Motor neuron (in vitro differentiated cells): ENCODE results near the gene NTN1. TPM values are rescaled to one million over a fixed set of nuclear protein-coding genes. Genes with fewer than 3 reads are reported as not detected.
A peak's percentile ranks its signal among the peaks of the same experiment; 100 is the strongest.

Experiments used
- ATAC-seq, 8 experiments: fragments of 200-7000 bp; cut with Tn5 transposase; replicated peaks in 6 of 8; 2 replicates each; pipeline ENCODE4 v1.8.0; 2021; ENCODE audit warnings: mild to moderate bottlenecking in 8 of 8, moderate library complexity in 8 of 8
- H3K27ac ChIP-seq, 2 donors: fragments of 250-450 bp; sonication (Bioruptor Pico); 2 replicates each; pipeline ENCODE4 v1.9.0; 2021; ENCODE audit warnings: antibody characterized with exemption in 2 of 2, mild to moderate bottlenecking in 2 of 2, moderate library complexity in 1 of 2
- H3K4me1 ChIP-seq, 2 donors: fragments of 250-450 bp; sonication (Bioruptor Pico); replicated peaks in 1 of 2; 2 replicates each; pipeline ENCODE4 v1.6.1; 2021; ENCODE audit warnings: antibody characterized with exemption in 2 of 2, mild to moderate bottlenecking in 2 of 2, moderate library complexity in 1 of 2
- H3K4me3 ChIP-seq, 5 donors: fragments of 250-450 bp; sonication (Bioruptor Pico); 2 replicates each; pipeline ENCODE4 v1.9.0; 2021; ENCODE audit warnings: antibody characterized with exemption in 5 of 5, mild to moderate bottlenecking in 5 of 5, moderate library complexity in 4 of 5
- WGBS, 10 experiments: fragments of 450-650 bp; shearing (Covaris generic); methylation state at CpG; one replicate each; pipeline ENCODE4 v1.0.0; 2022; 5-methylcytosine and 5-hydroxymethylcytosine counted together
- in situ Hi-C, 9 experiments: fragments of 400-800 bp; cut with MboI; loops; one replicate each; pipeline ENCODE4 v1.15.0; 2021; ENCODE audit warnings: low sequenced_read_pairs in 9 of 9, low pct_unique_long_range_greater_than_20kb in 2 of 9; ENCODE audit not compliant: unreplicated experiment in 9 of 9
- total RNA-seq, 8 experiments: library from RNA; unstranded; fragments of 300-600 nt; gene quantifications; 2 replicates each; pipeline versions ENCODE4 v1.2.3 to v1.2.4, GENCODE V29; 2022

The NTN1 gene
- total RNA-seq, 8 experiments from 2014 or later, result 8.0 to 491 (median 16.4) TPM

GRCh38 chr17:9269350-9270035 is 248.2 kb downstream of the NTN1 start:
- no peak overlapping the region for H3K27ac ChIP-seq
- H3K4me1 ChIP-seq, result peaks cover 30 to 35% of the 10 kb centered on the region in 2 donors
- in situ Hi-C loops, result loop anchor here in 1 of 9 experiments (25.0 kb wide), 1 partner anchor 268 kb away; no protein-coding TSS in a partner anchor
- WGBS, 10 experiments, result 64 to 94% (median 83%) methylated on average over 2 to 6 of the region's 7 CpGs; no CpG with 5 or more reads in 3 of the 10 experiments
- peak in 1 of 8 experiments; percentile 31 for ATAC-seq
- H3K4me3 ChIP-seq, result no peak overlapping the region

- H3K4me1 ChIP-seq, result peaks cover 30 to 31% of the 10 kb centered on the region in 2 donors
- H3K27ac ChIP-seq, result no peak overlapping the region
- WGBS, 10 experiments, result 80 to 100% (median 95%) methylated on average over 1 to 9 of the region's 9 CpGs; no CpG with 5 or more reads in 2 of the 10 experiments
- no peak for ATAC-seq
- in situ Hi-C loops, result loop anchor here in 1 of 9 experiments (25.0 kb wide), 1 partner anchor 266 kb away; no protein-coding TSS in a partner anchor
- H3K4me3 ChIP-seq, result no peak overlapping the region
Measured at GRCh38 chr17:9270921-9271320, 249.6 kb downstream of the NTN1 start.

GRCh38 chr17:9271989-9272388 is 250.7 kb downstream of the NTN1 start:
- peak overlapping the region in 1 of 2 donors; percentile 12 for H3K27ac ChIP-seq
- peaks cover 21 to 27% of the 10 kb centered on the region in 2 donors for H3K4me1 ChIP-seq
- WGBS, 10 experiments, result 0 to 100% (median 48%) methylated on average over 1 to 5 of the region's 8 CpGs; no CpG with 5 or more reads in 4 of the 10 experiments
- H3K4me3 ChIP-seq, result no peak overlapping the region
- in situ Hi-C loops, result loop anchor here in 1 of 9 experiments (25.0 kb wide), 1 partner anchor 265 kb away; no protein-coding TSS in a partner anchor
- peak in 6 of 8 experiments; percentile 16 to 75 (median 50) for ATAC-seq

GRCh38 chr17:9272501-9273200 is 251.3 kb downstream of the NTN1 start:
- in situ Hi-C loops, result loop anchor here in 1 of 9 experiments (25.0 kb wide), 1 partner anchor 265 kb away; no protein-coding TSS in a partner anchor
- Histone ChIP-seq H3K27ac (peak overlapping the region in 1 of 2 donors; percentile 12), H3K4me3 (no peak overlapping the region), H3K4me1 (peaks cover 20 to 27% of the 10 kb centered on the region in 2 donors)
- peak in 4 of 8 experiments; percentile 23 to 43 (median 28) for ATAC-seq
- WGBS, 10 experiments, result 20 to 93% (median 68%) methylated on average over 5 to 21 of the region's 22 CpGs

- WGBS, 10 experiments, result 28 to 94% (median 80%) methylated on average over 1 to 15 of the region's 21 CpGs; no CpG with 5 or more reads in 1 of the 10 experiments
- ATAC-seq, result peak in 3 of 8 experiments; percentile 22 to 41 (median 38)
- H3K27ac ChIP-seq, result no peak overlapping the region
- in situ Hi-C loops, result loop anchor here in 1 of 9 experiments (25.0 kb wide), 1 partner anchor 264 kb away; no protein-coding TSS in a partner anchor
- H3K4me3 ChIP-seq, result no peak overlapping the region
- peaks cover 20 to 27% of the 10 kb centered on the region in 2 donors for H3K4me1 ChIP-seq
Measured at GRCh38 chr17:9273428-9274391, 252.4 kb downstream of the NTN1 start.

- Histone ChIP-seq H3K27ac (no peak overlapping the region), H3K4me3 (no peak overlapping the region), H3K4me1 (peaks cover 20 to 22% of the 10 kb centered on the region in 2 donors)
- in situ Hi-C loops, result loop anchor here in 1 of 9 experiments (25.0 kb wide), 1 partner anchor 262 kb away; no protein-coding TSS in a partner anchor
- no peak for ATAC-seq
- 80 to 100% (median 92%) methylated on average over 1 to 6 of the region's 9 CpGs; no CpG with 5 or more reads in 2 of the 10 experiments for WGBS, 10 experiments
Measured at GRCh38 chr17:9274973-9275372, 253.7 kb downstream of the NTN1 start.

GRCh38 chr17:9279893-9280292 is 258.6 kb downstream of the NTN1 start:
- H3K4me1 ChIP-seq, result peaks cover 0 to 3% of the 10 kb centered on the region in 2 donors
- H3K27ac ChIP-seq, result no peak overlapping the region
- in situ Hi-C loops, result no loop called here
- ATAC-seq, result no peak
- H3K4me3 ChIP-seq, result no peak overlapping the region
- 50 to 100% (median 86%) methylated on average over 1 to 8 of the region's 8 CpGs; no CpG with 5 or more reads in 2 of the 10 experiments for WGBS, 10 experiments

GRCh38 chr17:9283909-9284308 is 262.6 kb downstream of the NTN1 start:
- Histone ChIP-seq H3K4me1 (peaks cover 17 to 18% of the 10 kb centered on the region in 2 donors), H3K27ac (no peak overlapping the region), H3K4me3 (no peak overlapping the region)
- ATAC-seq, result no peak
- in situ Hi-C loops, result no loop called here
- WGBS, 10 experiments, result 40 to 100% (median 83%) methylated on average over 1 to 2 of the region's 2 CpGs; no CpG with 5 or more reads in 1 of the 10 experiments

- H3K4me3 ChIP-seq, result no peak overlapping the region
- in situ Hi-C loops, result no loop called here
- WGBS, 10 experiments, result 0 to 93% (median 85%) methylated on average over 1 to 4 of the region's 4 CpGs; no CpG with 5 or more reads in 3 of the 10 experiments
- no peak overlapping the region for H3K27ac ChIP-seq
- peak in 2 of 8 experiments; percentile 58 to 78 for ATAC-seq
- peaks cover 17 to 18% of the 10 kb centered on the region in 2 donors for H3K4me1 ChIP-seq
Measured at GRCh38 chr17:9284884-9285283, 263.6 kb downstream of the NTN1 start.

- ATAC-seq, result peak in 3 of 8 experiments; percentile 42 to 70 (median 58)
- 2 to 95% (median 82%) methylated on average over 5 to 12 of the region's 14 CpGs for WGBS, 10 experiments
- Histone ChIP-seq H3K4me3 (no peak overlapping the region), H3K4me1 (peaks cover 17 to 18% of the 10 kb centered on the region in 2 donors), H3K27ac (peak overlapping the region in 1 of 2 donors; percentile 21)
- in situ Hi-C loops, result no loop called here
Measured at GRCh38 chr17:9285602-9286427, 264.5 kb downstream of the NTN1 start.

- in situ Hi-C loops, result no loop called here
- WGBS, 10 experiments, result 20 to 60% (median 39%) methylated on average over 1 to 6 of the region's 7 CpGs
- Histone ChIP-seq H3K4me1 (peaks cover 17 to 18% of the 10 kb centered on the region in 2 donors), H3K4me3 (no peak overlapping the region), H3K27ac (peak overlapping the region in 1 of 2 donors; percentile 21)
- ATAC-seq, result peak in 6 of 8 experiments; percentile 31 to 74 (median 55)
Measured at GRCh38 chr17:9286434-9286833, 265.1 kb downstream of the NTN1 start.
